ENCODE results near the gene RHOBTB3. TPM values are rescaled to one million over a fixed set of nuclear protein-coding genes. Genes with fewer than 3 reads are reported as not detected.
A peak's percentile ranks its signal among the peaks of the same experiment; 100 is the strongest.
"Not testable (repeated sequence)": the region's sequence is repeated elsewhere in the genome, so short reads cannot be mapped to it uniquely, and the experiment has no call there.

The RHOBTB3 gene
- total RNA-seq, 1 donor from 2014 or later, result 348 TPM

DNA sequence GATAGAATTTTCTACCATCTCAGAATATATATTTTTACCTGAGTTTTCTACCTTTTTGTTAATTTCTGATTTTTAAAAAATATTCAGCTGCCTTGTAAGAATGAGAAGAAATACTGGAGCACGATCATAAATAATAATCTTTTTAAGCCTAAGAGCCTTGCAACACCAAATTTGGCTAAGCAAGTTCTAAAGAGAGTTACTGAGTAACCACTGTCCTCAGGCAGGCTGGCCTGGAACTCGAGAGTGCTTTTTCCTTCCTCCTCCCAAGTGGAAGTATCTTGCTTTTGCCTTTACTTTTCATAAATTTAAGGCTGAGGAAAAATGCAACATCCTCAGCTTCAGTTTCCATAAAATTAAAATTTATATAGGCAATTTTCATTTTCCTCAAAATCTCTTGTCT is 70.4 kb downstream of the RHOBTB3 start:
- DNase-seq, result no peak

DNA sequence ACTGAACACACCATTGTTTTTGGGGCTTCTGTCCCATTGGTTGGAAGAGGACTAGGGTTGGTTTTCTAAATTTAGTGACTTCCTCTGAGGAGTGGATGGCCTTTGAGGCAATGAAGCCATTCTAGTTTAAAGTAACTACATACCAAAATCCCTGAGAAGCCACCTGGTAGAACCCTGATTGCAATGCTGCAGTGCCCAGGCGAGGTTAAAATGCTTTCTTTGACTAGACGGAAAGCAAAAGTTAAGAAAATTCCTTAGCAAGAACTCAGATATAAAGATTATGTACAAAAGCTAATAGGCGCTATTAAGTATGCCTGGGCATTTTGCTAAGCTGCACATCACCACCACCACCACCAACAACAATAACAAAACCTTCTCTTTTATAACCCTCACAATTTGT is 70.8 kb downstream of the RHOBTB3 start:
- DNase-seq, result no peak

DNA sequence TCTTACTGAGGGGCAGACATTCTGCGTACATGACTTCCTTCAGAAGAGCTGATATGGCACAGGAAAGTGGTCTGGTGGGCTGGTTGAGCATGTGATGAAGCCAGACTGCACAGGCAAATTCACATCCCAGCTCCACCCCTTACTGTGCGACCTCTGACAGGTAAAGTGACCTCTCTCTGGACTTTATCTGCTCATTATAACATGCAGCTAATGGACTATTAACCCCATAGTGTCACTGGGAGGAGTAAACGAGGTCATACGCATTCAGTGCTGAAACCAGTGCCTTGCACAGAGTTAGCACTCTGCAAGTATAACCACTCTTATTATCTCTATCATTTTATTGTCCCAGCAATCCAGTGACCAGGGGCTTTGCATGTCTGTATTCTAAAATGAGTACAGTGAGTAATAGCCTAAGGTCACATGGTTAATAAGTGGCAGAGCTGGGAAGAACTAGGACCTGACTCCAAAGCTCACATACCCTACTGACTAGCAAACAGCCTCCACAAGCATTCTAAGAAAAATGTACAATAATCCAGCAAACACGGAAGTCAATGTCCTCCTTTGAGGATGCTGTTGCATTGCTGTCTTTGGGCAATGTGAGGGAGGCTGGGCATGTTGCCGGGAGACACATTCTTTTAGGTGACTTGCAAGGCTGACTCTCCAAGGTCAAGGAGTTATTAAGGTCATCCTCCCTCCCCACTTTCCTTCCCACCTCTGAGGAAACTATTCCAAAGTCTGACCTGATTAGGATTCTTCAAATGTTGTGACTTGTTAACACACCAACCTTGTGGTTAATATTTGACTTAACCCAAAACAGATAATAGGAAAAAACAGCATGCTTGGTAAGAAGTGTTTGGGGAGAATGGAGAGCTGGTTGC is 72.4 kb downstream of the RHOBTB3 start:
- DNase-seq, result no peak

DNA sequence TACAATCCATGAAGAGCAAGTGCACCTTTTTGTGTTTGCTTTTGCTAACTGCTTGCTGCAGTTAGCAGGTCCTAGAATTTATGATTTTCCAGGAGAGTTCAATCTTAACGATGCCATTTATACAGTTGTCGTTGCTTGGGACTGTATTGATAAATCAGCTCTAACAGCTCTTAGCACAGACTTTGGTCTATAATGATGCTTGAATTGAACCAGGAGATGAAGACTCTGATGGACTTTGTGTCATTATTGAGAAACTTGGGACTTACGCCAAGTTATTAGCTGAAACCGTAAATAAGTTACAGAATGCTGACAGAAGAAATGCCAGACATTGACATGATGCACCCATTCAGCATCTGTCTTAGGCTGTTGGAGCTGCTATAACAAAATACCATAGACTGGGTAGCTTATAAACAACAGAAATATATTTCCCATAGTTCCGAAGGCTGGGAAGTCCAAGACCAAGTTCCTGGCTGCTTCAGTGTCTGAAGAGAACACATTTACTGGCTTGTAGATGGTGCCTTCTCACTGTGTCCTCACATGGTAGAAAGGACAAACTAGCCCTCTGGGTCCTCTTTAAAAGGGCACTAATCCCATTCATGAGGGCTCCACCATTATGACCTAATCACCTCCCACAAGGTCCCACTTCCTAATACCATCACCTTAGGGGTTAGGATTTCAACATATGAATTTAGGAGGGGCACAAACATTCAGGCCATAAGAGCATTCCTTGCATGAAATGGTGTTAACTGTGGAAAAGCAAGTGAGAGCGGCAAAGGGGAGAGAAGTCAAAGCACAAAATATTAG is 73.8 kb downstream of the RHOBTB3 start:
- no peak for DNase-seq

DNA sequence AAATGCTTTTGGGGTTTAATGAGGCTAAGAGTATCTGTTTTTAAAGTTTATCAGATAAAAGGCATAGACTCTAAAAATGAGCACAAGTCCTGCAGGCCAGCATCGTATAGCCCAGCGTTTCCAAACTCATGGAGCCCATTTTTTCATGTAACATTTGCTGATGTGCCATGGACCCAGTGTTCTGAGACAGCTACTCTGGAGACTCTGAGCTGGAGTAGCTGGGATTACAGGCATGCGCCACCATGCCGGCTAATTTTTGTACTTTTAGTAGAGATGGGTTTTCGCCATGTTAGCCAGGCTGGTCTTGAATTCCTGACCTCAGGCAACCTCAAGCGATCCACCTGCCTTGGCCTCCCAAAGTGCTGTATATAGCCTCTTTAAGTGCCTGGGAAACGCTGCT is 75.6 kb downstream of the RHOBTB3 start:
- no peak for DNase-seq

DNA sequence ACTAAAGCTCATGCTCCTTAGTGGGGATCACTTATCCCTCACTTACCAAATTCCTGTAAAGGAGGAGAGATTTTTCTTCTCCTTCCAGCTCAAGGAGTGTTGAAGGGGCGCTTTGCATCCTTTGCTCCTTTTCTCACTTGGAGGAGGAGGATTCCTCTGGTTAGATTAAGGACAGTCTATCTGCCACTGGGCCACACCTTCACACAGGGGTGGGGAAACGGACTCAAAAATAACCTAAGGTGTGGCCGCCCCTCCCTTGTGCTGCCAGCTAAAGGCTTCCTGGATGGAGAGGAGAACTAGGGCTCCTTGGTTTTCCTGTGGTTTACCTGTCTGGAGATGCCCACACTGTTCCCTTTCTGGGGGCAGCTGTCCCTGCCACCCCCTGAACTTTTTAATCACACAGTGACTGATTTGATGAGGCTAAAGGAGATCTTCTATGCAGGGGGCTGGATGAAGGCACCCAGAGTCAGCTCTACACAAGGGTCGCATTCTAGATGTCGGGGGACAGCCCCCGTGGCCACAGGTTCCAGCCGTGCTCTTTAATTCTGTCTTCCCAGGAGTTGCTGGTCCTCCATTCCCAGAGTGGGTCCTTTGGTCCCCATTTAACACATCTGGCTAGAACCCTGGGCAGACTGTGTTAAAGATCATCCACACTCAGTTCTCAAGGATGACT is 77.0 kb downstream of the RHOBTB3 start:
- DNase-seq, result no peak

DNA sequence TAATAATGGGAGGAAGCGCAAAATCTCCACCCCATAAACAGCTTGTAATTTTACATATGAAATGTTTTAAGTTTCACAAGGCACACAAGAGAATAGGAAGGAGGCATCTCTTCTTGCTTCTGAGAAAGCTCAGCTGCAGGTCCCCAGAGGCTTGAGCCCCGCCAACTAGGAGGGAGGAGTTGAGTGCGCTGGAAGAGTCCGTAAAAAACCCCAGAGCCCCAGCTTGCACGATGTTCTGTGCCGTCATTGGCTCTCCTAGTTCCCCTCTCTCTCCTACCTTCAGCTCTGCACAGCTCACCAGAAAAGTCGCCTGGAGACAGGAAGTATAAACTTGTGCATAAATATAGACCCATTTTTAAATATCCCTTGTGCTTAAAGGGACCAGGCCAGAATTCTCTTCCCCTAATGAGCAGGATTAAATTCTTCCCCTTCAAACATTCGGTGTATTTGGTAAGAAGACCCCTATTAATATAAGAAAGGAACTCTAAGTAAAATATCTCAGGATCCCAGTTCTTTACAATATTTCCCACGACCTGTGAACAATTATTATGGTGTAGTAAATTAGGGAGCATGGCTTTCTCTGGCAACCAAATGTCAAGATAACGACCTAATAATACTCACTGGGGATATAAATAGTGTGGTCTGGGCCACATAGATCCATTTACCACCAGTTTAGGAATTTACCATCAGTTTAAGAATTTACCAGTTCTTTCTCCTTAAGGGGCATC is 77.7 kb downstream of the RHOBTB3 start:
- DNase-seq, result peak; percentile 14

DNA sequence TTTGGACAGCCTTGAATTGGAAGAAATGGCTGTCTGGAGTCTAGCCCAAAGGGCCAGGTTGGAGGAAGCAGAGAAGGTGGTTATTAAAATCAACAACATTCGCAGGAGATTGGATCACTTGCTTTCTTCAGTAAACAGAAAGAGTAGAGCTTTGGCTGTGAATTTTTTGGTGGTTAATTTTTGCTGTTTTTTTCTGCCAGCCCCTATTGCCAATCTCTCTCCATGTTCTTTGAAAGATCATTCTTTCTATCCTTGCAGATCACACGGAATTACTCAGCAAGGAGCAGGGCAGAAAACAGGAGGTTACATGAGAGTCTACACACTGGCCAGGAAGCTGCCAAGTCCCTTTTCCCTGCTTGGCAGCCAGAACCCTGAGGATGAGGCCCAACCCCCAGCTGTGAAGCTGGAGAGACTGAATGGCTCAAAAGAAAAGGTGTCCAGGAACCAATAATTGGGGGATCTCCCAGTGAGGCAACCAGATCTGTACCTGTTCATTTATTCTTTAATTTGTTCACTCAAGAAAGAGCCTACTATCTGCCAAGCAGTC is 78.4 kb downstream of the RHOBTB3 start:
- no peak for DNase-seq

DNA sequence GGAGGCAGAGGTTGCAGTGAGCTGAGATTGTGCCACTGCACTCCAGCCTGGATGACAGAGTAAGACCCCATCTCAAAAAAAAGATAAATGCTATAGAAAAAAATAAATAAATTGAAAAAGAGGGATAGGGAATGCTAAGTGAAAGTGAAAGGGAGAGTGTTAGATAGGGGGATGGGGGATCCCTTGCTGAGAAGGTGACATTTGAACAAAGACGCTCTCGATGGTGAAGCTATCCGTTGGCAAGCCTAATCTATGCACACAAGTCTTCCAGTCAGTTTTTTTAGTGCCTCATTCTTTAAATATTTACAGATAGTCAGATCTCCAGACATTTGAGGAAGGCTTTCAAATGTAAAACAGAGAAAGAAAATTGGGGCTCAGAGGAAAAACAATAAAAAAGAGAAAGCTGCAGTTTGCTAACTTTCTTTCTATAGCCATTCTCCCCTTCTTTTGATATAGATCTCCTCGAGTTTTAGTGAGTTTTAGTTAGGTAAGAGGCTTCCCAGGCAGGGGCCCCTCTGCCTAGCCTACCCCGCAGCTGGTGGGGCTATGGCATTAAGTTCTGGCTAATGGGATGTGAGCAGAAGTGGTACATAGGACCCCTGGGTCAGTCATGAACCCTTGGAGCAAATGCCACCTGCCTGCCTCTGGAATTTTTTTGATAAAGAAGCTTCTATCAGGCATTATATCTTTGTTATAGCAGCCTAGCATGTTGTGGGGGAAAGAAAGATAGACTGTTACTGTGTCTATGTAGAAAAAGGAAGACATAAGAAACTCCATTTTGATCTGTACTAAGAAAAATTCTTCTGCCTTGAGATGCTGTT is 79.4 kb downstream of the RHOBTB3 start:
- DNase-seq, result no peak

DNA sequence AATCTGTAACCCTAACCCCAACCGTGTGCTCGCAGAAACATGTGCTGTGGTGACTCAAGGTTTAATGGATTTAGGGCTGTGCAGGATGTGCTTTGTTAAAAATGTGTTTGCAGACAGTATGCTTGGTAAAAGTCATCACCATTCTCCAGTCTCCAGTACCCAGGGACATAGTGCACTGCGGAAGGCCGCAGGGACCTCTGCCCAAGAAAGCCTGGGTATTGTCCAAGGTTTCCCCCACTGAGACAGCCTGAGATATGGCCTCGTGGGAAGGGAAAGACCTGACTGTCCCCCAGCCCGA is 79.9 kb downstream of the RHOBTB3 start:
- DNase-seq, result not testable (repeated sequence)

DNA sequence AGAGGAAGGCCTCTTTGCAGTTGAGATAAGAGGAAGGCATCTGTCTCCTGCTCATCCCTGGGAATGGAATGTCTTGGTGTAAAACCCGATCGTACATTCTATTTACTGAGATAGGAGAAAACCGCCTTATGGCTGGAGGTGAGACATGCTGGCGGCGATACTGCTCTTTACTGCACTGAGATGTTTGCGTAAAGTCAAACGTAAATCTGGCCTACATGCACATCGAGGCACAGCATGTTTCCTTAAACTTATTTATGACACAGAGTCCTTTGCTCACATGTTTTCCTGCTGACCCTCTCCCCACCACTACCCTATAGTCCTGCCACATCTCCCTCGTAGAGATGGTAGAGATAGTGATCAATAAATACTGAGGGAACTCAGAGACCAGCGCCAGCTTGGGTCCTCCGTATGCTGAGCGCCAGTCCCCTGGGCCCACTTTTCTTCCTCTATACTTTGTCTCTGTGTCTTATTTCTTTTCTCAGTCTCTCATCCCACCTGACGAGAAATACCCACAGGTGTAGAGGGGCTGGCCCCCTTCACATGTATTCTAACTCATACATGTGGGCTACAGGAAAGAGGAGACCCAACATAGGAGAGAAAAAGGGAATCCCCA is 80.4 kb downstream of the RHOBTB3 start:
- not testable (repeated sequence) for DNase-seq

DNA sequence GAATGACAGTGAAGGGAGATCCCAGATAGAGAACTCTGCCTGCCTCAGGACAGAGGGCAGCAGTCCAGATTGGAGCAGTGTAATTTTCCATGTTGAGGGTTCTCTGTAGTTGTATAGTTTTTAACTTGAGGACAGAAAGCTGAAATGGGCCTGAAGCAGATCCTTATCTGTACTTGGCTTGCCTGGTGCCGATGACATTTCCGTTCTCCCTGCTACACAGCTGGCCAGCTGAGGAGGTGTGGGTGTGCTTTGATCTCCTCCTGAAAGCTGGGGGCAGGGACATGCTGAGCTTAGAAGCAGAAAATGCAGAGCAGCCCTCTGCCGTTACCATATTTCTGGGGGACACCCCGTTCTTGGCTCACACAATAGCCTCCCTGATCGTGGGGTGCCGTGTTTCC is 80.9 kb downstream of the RHOBTB3 start:
- no peak for DNase-seq

DNA sequence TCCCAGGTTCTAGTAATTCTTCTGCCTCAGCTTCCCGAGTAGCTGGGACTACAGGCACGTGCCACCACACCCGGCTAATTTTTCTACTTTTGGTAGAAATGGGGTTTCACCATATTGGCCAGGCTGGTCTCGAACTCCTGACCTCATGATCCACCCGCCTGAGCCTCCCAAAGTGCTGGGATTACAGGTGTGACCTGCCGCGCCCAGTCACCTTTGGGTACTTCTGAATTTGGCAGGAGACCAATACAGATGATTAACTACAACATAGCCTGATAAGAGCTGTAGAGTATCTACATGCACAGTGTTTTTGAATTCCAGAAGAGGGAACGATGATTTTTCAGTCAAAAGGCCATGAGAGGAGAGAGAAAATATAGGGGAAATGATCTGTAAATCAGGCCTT is 81.9 kb downstream of the RHOBTB3 start:
- not testable (repeated sequence) for DNase-seq

DNA sequence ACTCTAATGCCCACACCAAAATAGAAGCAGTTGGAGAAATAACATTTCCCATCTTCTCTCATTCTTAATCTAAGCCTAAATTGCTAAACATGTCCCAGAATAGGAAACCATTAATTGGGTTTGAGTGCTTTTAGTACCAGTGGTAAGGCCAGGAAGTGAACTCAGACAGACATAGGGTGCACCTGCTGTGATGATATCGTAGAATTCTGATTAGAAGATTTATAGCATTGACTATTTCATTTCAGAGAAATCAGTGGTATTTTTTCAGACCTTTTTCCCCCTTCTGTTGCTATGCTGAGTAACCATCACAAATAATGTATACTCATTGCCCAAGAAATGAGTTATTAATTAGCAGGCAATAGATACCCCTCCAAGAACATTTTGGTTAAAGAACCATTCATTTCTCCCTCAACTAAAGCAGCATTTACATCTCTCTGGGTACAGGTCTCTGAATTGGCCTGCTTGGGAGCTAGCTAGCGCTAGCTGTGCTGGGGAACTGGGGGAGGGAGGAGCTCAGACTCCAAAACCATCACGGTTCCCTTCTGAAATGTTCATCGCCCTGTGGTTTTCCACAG is 84.1 kb downstream of the RHOBTB3 start:
- DNase-seq, result no peak

DNA sequence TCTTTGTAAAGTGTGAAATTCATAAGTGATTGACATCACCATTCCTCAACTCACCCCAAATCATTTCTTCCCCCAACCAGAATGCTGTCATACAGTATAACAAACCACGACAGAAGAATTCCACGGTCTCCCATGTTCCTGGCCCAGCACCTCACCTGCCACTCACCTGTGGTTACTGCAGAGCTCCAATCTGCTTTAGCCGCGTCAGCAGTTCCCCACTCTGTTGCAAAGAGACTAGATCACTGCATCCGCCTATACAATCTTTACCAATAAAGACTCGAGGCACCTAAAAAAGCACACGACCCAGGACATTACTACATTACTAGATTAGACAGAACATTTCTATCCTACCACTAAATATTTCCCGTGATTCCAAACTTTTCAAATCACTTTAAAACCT is 85.2 kb downstream of the RHOBTB3 start:
- DNase-seq, result no peak

DNA sequence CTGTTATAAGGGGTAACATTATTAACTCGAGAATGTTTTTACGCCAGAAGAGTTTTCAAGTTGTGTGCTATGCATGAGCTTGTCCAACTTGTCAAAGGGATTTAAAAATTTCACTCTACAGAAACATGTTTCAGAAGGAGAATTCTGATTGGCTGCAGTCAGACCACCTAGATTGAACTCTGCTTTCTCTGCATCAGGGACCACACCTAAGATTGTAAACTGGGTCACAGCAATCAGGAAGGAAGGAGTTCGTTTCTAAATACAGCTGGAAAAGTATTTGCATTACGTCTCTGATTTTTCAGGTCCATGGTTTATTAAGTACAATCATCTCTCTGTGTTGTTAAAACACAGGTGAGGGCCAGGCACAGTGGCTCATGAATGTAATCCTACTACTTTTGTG is 85.6 kb downstream of the RHOBTB3 start:
- DNase-seq, result no peak

DNA sequence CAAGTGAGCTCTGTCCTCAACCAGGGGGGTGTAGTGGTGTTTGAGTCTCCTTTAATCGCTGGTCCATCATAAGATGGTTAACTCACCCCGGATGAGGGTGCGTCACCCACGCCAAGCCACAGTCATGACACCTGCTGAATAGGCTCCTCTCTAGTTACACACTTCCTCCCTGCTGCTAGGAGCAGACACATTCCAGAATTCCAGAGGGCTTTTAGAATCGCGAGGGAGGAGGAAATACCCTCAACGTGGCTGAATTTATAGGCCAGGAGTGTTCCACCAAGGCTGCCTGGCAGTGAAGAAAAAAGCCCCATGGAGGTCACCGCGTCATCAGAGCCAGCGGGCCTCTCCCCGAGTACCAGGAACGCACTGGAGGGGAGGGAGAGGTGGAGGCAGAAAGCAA is 86.3 kb downstream of the RHOBTB3 start:
- DNase-seq, result no peak

DNA sequence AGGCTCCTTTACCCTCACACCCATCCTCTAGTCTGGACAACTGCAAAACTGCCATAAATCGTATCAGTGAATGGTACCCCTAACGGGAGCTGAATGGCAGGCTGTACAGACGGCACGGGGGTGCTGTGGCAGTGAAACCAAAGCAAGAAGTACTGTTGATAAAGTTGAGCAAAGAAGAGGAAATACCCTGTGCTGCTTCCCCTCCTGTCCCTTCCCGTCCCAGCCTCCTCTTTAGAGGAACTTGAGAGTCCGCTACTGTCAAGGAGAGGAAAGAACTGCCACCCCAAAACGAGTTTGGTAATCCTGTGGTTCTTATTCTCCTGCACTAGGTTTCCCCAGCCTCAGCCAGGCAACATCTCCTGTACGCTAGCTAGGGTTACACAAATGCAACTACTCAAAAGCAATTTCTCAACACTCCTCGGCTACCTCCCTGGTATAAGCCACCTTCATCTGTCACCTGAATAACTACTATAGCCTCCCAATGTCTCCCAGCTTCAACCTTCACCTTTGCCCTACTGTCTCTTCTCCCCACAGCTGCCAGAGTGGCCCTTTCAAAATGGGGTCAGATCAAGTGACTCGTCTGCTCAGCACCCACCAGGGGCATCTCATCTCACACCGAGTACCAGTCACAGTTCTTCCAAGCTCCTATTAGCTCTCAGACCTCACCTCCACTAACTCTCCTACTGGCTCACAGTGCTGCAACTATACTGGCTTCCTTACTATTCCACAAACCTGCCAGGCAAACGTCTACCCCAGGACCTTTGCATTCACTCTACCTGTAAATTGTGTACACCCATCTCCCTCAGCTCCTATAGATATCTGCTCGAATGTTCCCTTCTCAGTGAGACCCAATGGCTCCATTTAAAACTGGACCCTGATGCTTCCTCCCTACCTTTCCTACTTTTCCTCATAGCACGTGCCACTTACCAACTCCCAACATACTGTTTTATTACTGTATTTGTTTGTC is 87.3 kb downstream of the RHOBTB3 start:
- DNase-seq, result no peak
